Suprapubic skin (tissue), 4 donors: ENCODE data around the gene OR6K2. TPM values are rescaled to one million over a fixed set of nuclear protein-coding genes. Genes with fewer than 3 reads are reported as not detected.

Experiments used
- DNase-seq, 2 donors: peaks; one replicate each; pipeline ENCODE4 v3.0.0-alpha.2; 2019; ENCODE audit warnings: low spot score in 2 of 2
- H3K27ac ChIP-seq: fragments of 200-600 bp; sonication (generic); one replicate; pipeline ENCODE4 v1.5.1; 2019
- H3K27me3 ChIP-seq: fragments of 200-600 bp; sonication (generic); one replicate; pipeline ENCODE4 v1.5.1; 2019
- H3K36me3 ChIP-seq: fragments of 200-600 bp; sonication (generic); one replicate; pipeline ENCODE4 v1.5.1; 2019
- H3K4me1 ChIP-seq: fragments of 200-600 bp; sonication (generic); one replicate; pipeline ENCODE4 v1.5.1; 2019
- H3K4me3 ChIP-seq: fragments of 200-600 bp; sonication (generic); one replicate; pipeline ENCODE4 v1.5.1; 2019; ENCODE audit warnings: mild to moderate bottlenecking
- H3K9me3 ChIP-seq: fragments of 200-600 bp; sonication (generic); one replicate; pipeline ENCODE4 v1.5.1; 2019
- EP300 ChIP-seq: sonication (generic); formaldehyde crosslinking; IDR thresholded peaks from one replicate; pipeline ENCODE4 v1.6.1; 2017; ENCODE audit warnings: antibody characterized with exemption
- POLR2A ChIP-seq, 2 donors: fragments of 450-650 bp; IDR thresholded peaks; one replicate each; pipeline ENCODE4 v1.6.1; 2017; ENCODE audit warnings: antibody characterized with exemption in 2 of 2, mild to moderate bottlenecking in 2 of 2, moderate library complexity in 2 of 2
- POLR2AphosphoS5 ChIP-seq, 3 donors: sonication (generic); formaldehyde crosslinking; IDR thresholded peaks; one replicate each; pipeline ENCODE4 v1.6.1; 2017; ENCODE audit warnings: antibody characterized with exemption in 3 of 3
- WGBS: methylation state at CpG from one replicate; pipeline ENCODE4 v1.1.5; 2018; 5-methylcytosine and 5-hydroxymethylcytosine counted together
- total RNA-seq, 4 donors: library from RNA; depleted of rRNA; stranded (reverse); fragments of >200 nt; gene quantifications; one replicate each; pipeline ENCODE4 v1.1.0, GENCODE V29; 2016
- TF ChIP-seq, protein P1 (sequence below), 2 donors: fragments of 200-600 bp in 1 of 2; fragments of 450-650 bp in 1 of 2; sonication (generic) in 1 of 2; IDR thresholded peaks; one replicate each; pipeline ENCODE4 v1.5.1; 2016 to 2019; ENCODE audit warnings: antibody characterized with exemption in 2 of 2, mild to moderate bottlenecking in 1 of 2, moderate library complexity in 1 of 2

OR6K2 gene, protein sequence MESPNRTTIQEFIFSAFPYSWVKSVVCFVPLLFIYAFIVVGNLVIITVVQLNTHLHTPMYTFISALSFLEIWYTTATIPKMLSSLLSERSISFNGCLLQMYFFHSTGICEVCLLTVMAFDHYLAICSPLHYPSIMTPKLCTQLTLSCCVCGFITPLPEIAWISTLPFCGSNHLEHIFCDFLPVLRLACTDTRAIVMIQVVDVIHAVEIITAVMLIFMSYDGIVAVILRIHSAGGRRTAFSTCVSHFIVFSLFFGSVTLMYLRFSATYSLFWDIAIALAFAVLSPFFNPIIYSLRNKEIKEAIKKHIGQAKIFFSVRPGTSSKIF
- total RNA-seq, result not detected

DNA sequence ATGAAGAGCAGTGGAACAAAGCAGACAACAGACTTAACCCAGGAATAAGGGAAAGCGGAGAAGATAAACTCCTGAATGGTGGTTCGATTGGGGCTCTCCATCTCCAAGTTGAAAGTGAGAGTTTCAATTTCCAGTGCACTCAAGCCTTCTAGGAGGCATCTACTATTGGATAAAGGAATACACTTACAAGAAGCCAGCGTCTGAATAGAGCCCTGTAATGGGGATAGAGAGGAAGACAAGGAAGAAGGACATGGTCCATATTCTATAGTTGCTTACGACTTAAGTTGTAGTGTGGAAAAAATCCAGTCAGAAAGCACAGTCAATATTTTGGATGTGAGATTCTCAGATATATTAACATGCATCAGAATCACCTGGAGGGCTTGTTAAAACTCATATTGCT, at the start of gene OR6K2:
Gene OR6K2 (minus strand): TSS at position 101 of the 400 bp plus-strand sequence. CDS start 0 bp downstream, at position 101.
- Histone ChIP-seq H3K36me3 (no peaks in the 10 kb centered on the region), H3K9me3 (no peaks in the 10 kb centered on the region), H3K27me3 (no peaks in the 10 kb centered on the region), H3K4me3 (no peak within 1 kb of the TSS), H3K4me1 (no peaks in the 10 kb centered on the region), H3K27ac (no peak within 1 kb of the TSS)
- TF ChIP-seq POLR2AphosphoS5 (IDR thresholded peaks at IDR 0.05) (no peak), EP300 (no peak), POLR2A (IDR thresholded peaks at IDR 0.05) (no peak)
- TF ChIP-seq, protein P1, sequence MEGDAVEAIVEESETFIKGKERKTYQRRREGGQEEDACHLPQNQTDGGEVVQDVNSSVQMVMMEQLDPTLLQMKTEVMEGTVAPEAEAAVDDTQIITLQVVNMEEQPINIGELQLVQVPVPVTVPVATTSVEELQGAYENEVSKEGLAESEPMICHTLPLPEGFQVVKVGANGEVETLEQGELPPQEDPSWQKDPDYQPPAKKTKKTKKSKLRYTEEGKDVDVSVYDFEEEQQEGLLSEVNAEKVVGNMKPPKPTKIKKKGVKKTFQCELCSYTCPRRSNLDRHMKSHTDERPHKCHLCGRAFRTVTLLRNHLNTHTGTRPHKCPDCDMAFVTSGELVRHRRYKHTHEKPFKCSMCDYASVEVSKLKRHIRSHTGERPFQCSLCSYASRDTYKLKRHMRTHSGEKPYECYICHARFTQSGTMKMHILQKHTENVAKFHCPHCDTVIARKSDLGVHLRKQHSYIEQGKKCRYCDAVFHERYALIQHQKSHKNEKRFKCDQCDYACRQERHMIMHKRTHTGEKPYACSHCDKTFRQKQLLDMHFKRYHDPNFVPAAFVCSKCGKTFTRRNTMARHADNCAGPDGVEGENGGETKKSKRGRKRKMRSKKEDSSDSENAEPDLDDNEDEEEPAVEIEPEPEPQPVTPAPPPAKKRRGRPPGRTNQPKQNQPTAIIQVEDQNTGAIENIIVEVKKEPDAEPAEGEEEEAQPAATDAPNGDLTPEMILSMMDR (IDR thresholded peaks at IDR 0.05), result no peak
- WGBS, result 91% methylated on average over 4 of the region's 4 CpGs
- no peak for DNase-seq

GRCh38 chr1:158735848-158736247, 35.4 kb upstream of the OR6K2 start:
- DNase-seq, result no peak
- H3K4me1 ChIP-seq, result no peaks in the 10 kb centered on the region
- no peak for TF ChIP-seq POLR2AphosphoS5 (IDR thresholded peaks at IDR 0.05)
- TF ChIP-seq POLR2A (IDR thresholded peaks at IDR 0.05), result no peak
- TF ChIP-seq, protein P1 (IDR thresholded peaks at IDR 0.05), result no peak
- no peak for TF ChIP-seq EP300
- H3K27me3 ChIP-seq, result peaks cover 3% of the 10 kb centered on the region
- H3K27ac ChIP-seq, result no peak overlapping the region
- H3K4me3 ChIP-seq, result no peak overlapping the region
- no peaks in the 10 kb centered on the region for H3K9me3 ChIP-seq
- H3K36me3 ChIP-seq, result no peaks in the 10 kb centered on the region

- no peaks in the 10 kb centered on the region for H3K9me3 ChIP-seq
- TF ChIP-seq, protein P1 (IDR thresholded peaks at IDR 0.05), result no peak
- TF ChIP-seq EP300, result no peak
- no peak for TF ChIP-seq POLR2A (IDR thresholded peaks at IDR 0.05)
- no peak for TF ChIP-seq POLR2AphosphoS5 (IDR thresholded peaks at IDR 0.05)
- peaks cover 3% of the 10 kb centered on the region for H3K27me3 ChIP-seq
- H3K4me1 ChIP-seq, result no peaks in the 10 kb centered on the region
- no peak for DNase-seq
- no peak overlapping the region for H3K27ac ChIP-seq
- H3K4me3 ChIP-seq, result no peak overlapping the region
- no peaks in the 10 kb centered on the region for H3K36me3 ChIP-seq
- 55% methylated on average over 2 of the region's 2 CpGs for WGBS
Measured at GRCh38 chr1:158732524-158732923, 32.1 kb upstream of the OR6K2 start.

- WGBS, result 75% methylated on average over 4 of the region's 4 CpGs
- Histone ChIP-seq H3K9me3 (no peaks in the 10 kb centered on the region), H3K27me3 (peaks cover 3% of the 10 kb centered on the region), H3K36me3 (no peaks in the 10 kb centered on the region), H3K27ac (no peak overlapping the region), H3K4me1 (no peaks in the 10 kb centered on the region), H3K4me3 (no peak overlapping the region)
- no peak for TF ChIP-seq EP300
- TF ChIP-seq, protein P1 (IDR thresholded peaks at IDR 0.05), result no peak
- TF ChIP-seq POLR2A (IDR thresholded peaks at IDR 0.05), result no peak
- TF ChIP-seq POLR2AphosphoS5 (IDR thresholded peaks at IDR 0.05), result no peak
- no peak for DNase-seq
Measured at GRCh38 chr1:158731707-158732106, 31.3 kb upstream of the OR6K2 start.

DNA sequence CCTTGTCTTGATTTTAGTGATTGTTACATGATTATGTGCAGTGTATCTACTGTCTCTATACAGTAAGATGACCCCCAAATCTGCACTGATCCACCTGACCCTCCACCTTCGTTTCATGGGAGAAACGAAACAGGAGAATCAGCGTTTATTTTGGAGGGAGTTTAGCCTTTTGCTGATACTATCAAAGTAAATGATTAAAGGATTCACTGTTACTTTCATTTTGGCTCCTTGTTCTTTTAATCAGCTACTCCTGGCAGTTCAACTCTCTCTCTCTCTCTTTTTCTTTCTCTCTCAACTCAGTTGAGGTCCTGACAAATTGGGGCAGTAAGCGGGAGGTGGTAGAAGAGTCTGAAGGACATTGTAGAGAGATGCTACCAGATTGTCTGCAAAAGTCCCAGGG, 30.0 kb upstream of the OR6K2 start:
- no peak overlapping the region for H3K27ac ChIP-seq
- H3K4me1 ChIP-seq, result no peaks in the 10 kb centered on the region
- TF ChIP-seq POLR2AphosphoS5 (IDR thresholded peaks at IDR 0.05) (no peak), POLR2A (IDR thresholded peaks at IDR 0.05) (no peak), EP300 (no peak)
- TF ChIP-seq, protein P1 (IDR thresholded peaks at IDR 0.05), result no peak
- H3K27me3 ChIP-seq, result peaks cover 3% of the 10 kb centered on the region
- H3K9me3 ChIP-seq, result no peaks in the 10 kb centered on the region
- WGBS, result 61% methylated on average over 4 of the region's 4 CpGs
- no peak for DNase-seq
- H3K36me3 ChIP-seq, result no peaks in the 10 kb centered on the region
- no peak overlapping the region for H3K4me3 ChIP-seq
